Caco-2 (cell line): ENCODE results near the gene SCNN1A. TPM values are rescaled to one million over a fixed set of nuclear protein-coding genes. Genes with fewer than 3 reads are reported as not detected.
A peak's percentile ranks its signal among the peaks of the same experiment; 100 is the strongest.

Experiments
- BruUV-seq: library from RNA; stranded (reverse); fragments of 400-500 nt; replicated peaks from 2 replicates; lab custom pipeline; 2021; lab: Mats Ljungman, UMichigan
- CTCF ChIA-PET: fragments of 300-600 bp; sonication (Branson Sonifier 250); formaldehyde crosslinking; loops from one replicate; lab custom pipeline; 2022; ENCODE audit warnings: antibody characterized with exemption; lab: Charles Lee
- POLR2A ChIA-PET: fragments of 300-600 bp; sonication (Branson Sonifier 250); formaldehyde crosslinking; loops from one replicate; lab custom pipeline; 2022; ENCODE audit warnings: antibody characterized with exemption; lab: Charles Lee
- DNase-seq, 2 experiments: peaks; one replicate each; pipeline versions ENCODE4 v3.0.0 to v3.0.0-alpha.2; 2020 to 2022
- H3K27me3 ChIP-seq: replicated peaks from 2 replicates; pipeline ENCODE4 v1.6.0; 2011; ENCODE audit warnings: low read length; ENCODE audit not compliant: control insufficient read depth, insufficient read depth
- H3K36me3 ChIP-seq: 2 replicates; pipeline ENCODE4 v1.5.1; 2011; ENCODE audit warnings: low read length; ENCODE audit not compliant: control insufficient read depth, insufficient read depth
- H3K4me1 ChIP-seq: fragments of 250-450 bp; sonication (Bioruptor Pico); 2 replicates; pipeline ENCODE4 v1.5.1; 2020; ENCODE audit warnings: mild to moderate bottlenecking
- H3K4me3 ChIP-seq: 2 replicates; pipeline ENCODE4 v1.5.1; 2011; ENCODE audit warnings: low read depth, mild to moderate bottlenecking, control low read depth, low read length
- H3K9me3 ChIP-seq: fragments of 250-450 bp; sonication (Bioruptor Pico); 2 replicates; pipeline ENCODE4 v1.5.1; 2020; ENCODE audit warnings: mild to moderate bottlenecking, moderate library complexity
- H3K27ac Mint-ChIP-seq: one replicate; pipeline ENCODE4 v1.8.0; 2022; ENCODE audit warnings: mixed read lengths; ENCODE audit not compliant: unreplicated experiment
- H3K27me3 Mint-ChIP-seq: one replicate; pipeline ENCODE4 v1.8.0; 2022; ENCODE audit warnings: mixed read lengths; ENCODE audit not compliant: insufficient read depth, unreplicated experiment
- H3K36me3 Mint-ChIP-seq: one replicate; pipeline ENCODE4 v1.8.0; 2022; ENCODE audit warnings: mild to moderate bottlenecking, mixed read lengths; ENCODE audit not compliant: insufficient read depth, unreplicated experiment
- H3K4me1 Mint-ChIP-seq: one replicate; pipeline ENCODE4 v1.8.0; 2022; ENCODE audit warnings: low read depth, mixed read lengths; ENCODE audit not compliant: unreplicated experiment
- H3K4me3 Mint-ChIP-seq: one replicate; pipeline ENCODE4 v1.8.0; 2022; ENCODE audit warnings: mild to moderate bottlenecking, moderate library complexity, mixed read lengths; ENCODE audit not compliant: unreplicated experiment
- H3K9me3 Mint-ChIP-seq: one replicate; pipeline ENCODE4 v1.8.0; 2022; ENCODE audit warnings: mixed read lengths; ENCODE audit not compliant: unreplicated experiment
- CTCF ChIP-seq, 2 experiments: fragments of 200-600 bp in 1 of 2; IDR thresholded peaks; 1 replicate in 1 of 2; 2 replicates in 1 of 2; pipeline versions ENCODE4 v1.5.1 to v1.8.0; 2011 to 2022; ENCODE audit warnings: antibody characterized with exemption in 1 of 2, control low read depth in 1 of 2, inconsistent platforms in 1 of 2, low read depth in 1 of 2, low read length in 1 of 2, mild to moderate bottlenecking in 1 of 2, moderate library complexity in 1 of 2; ENCODE audit not compliant: insufficient read depth in 1 of 2, severe bottlenecking in 1 of 2, unreplicated experiment in 1 of 2
- intact Hi-C: fragments of 100-400 bp; cut with micrococcal nuclease; formaldehyde crosslinking; loops from one replicate; pipeline ENCODE4 v1.10.0; 2022; ENCODE audit not compliant: unreplicated experiment
- total RNA-seq: library from RNA; stranded (reverse); gene quantifications from 2 replicates; pipeline ENCODE4 v1.2.3, GENCODE V29; 2022

The SCNN1A gene
- total RNA-seq, 1 experiment from 2014 or later: 52.6 TPM

- BruUV-seq: no TSS peak
- Mint-ChIP-seq H3K27ac (peak overlapping the region; percentile 94), H3K4me1 (peaks cover 62% of the 10 kb centered on the region), H3K4me3 (peak overlapping the region; percentile 72), H3K9me3 (no peaks in the 10 kb centered on the region), H3K27me3 (no peaks in the 10 kb centered on the region), H3K36me3 (peaks cover 14% of the 10 kb centered on the region)
- ChIA-PET POLR2A (interaction anchor here (0.6 to 3.5 kb wide), 5 partner anchors 9 to 55 kb away, joined by 3 to 16 read pairs (median 7); partner anchors contain the start of gene LTBR), CTCF (interaction anchor here (0.6 to 1.8 kb wide), 6 partner anchors 10 to 239 kb away, joined by 4 to 18 read pairs (median 6); no protein-coding TSS in a partner anchor)
- H3K27me3 ChIP-seq: no peaks in the 10 kb centered on the region
- H3K4me1 ChIP-seq: peaks cover 82% of the 10 kb centered on the region
- no peaks in the 10 kb centered on the region for H3K36me3 ChIP-seq
- no peak overlapping the region for H3K4me3 ChIP-seq
- TF ChIP-seq CTCF (IDR thresholded peaks at IDR 0.05; ENCODE audit: insufficient read depth in 1 of 2, low read depth in 1 of 2, low read length in 1 of 2, severe bottlenecking in 1 of 2, unreplicated experiment in 1 of 2): no peak
- intact Hi-C loops: loop anchor here (10.0 kb wide), 1 partner anchor 300 kb away; no protein-coding TSS in a partner anchor
- H3K9me3 ChIP-seq: no peaks in the 10 kb centered on the region
- no peak for DNase-seq
These were observed 590 bp downstream of the SCNN1A start for GRCh38 chr12:6374786-6375160.

GRCh38 chr12:6374028-6374785 lies 1.2 kb downstream of the SCNN1A start:
- intact Hi-C loops: loop anchor here (10.0 kb wide), 1 partner anchor 299 kb away; no protein-coding TSS in a partner anchor
- peak overlapping the region; percentile 71 for H3K4me3 Mint-ChIP-seq
- 0 out of 2 replicates have a peak overlapping the region, but pooled peaks have one; percentile 3 for H3K4me3 ChIP-seq

More at GRCh38 chr12:6374028-6374785, 1.2 kb downstream of the SCNN1A start:
- TF ChIP-seq CTCF (IDR thresholded peaks at IDR 0.05; ENCODE audit: insufficient read depth in 1 of 2, low read depth in 1 of 2, low read length in 1 of 2, severe bottlenecking in 1 of 2, unreplicated experiment in 1 of 2): no peak
- ChIA-PET POLR2A (interaction anchor here (0.5 to 3.5 kb wide), 4 partner anchors 9 to 79 kb away, joined by 4 to 16 read pairs (median 8); partner anchors contain the start of gene LTBR), CTCF (interaction anchor here (0.6 to 1.8 kb wide), 6 partner anchors 9 to 240 kb away, joined by 4 to 18 read pairs (median 6); partner anchors contain the start of gene LTBR)
- Histone ChIP-seq H3K9me3 (no peaks in the 10 kb centered on the region), H3K4me1 (peaks cover 82% of the 10 kb centered on the region), H3K27me3 (no peaks in the 10 kb centered on the region), H3K36me3 (no peaks in the 10 kb centered on the region)
- peaks cover 65% of the 10 kb centered on the region for H3K4me1 Mint-ChIP-seq
- peak in 1 of 2 experiments; percentile 41 for DNase-seq
- no peaks in the 10 kb centered on the region for H3K9me3 Mint-ChIP-seq
- H3K27ac Mint-ChIP-seq: peak overlapping the region; percentile 89
- no peaks in the 10 kb centered on the region for H3K27me3 Mint-ChIP-seq
- BruUV-seq: no TSS peak
- peaks cover 14% of the 10 kb centered on the region for H3K36me3 Mint-ChIP-seq
